HPDE6-E6E7 (cell line): ENCODE results near the gene POU2F3.
A peak's percentile ranks its signal among the peaks of the same experiment; 100 is the strongest.

Experiments used
- DNase-seq: peaks from one replicate; pipeline ENCODE4 v3.0.0; 2011; ENCODE audit warnings: missing footprints; ENCODE audit errors: extremely low spot score

The POU2F3 gene

GRCh38 chr11:120239713-120240640, at the start of gene POU2F3:
Gene POU2F3 (plus strand): TSS chr11:120240140. CDS start chr11:120240344, 204 bp downstream.
- no peak for DNase-seq

- no peak for DNase-seq
These were observed 48.9 kb upstream of the POU2F3 start for GRCh38 chr11:120191058-120191457.

- no peak for DNase-seq
These were observed 46.9 kb upstream of the POU2F3 start for GRCh38 chr11:120192831-120193625.

GRCh38 chr11:120194166-120194565, 45.8 kb upstream of the POU2F3 start:
- no peak for DNase-seq

- no peak for DNase-seq
These were observed 44.2 kb upstream of the POU2F3 start for GRCh38 chr11:120195601-120196320.

GRCh38 chr11:120196826-120197225, 43.1 kb upstream of the POU2F3 start:
- DNase-seq, result no peak

- DNase-seq, result no peak
These were observed 42.6 kb upstream of the POU2F3 start for GRCh38 chr11:120197251-120197891.

GRCh38 chr11:120197977-120198376, 42.0 kb upstream of the POU2F3 start:
- no peak for DNase-seq

GRCh38 chr11:120198403-120198786, 41.5 kb upstream of the POU2F3 start:
- no peak for DNase-seq

- DNase-seq, result no peak
These were observed 41.0 kb upstream of the POU2F3 start for GRCh38 chr11:120198787-120199469.

GRCh38 chr11:120199613-120200012, 40.3 kb upstream of the POU2F3 start:
- DNase-seq, result no peak

- DNase-seq, result no peak
These were observed 39.3 kb upstream of the POU2F3 start for GRCh38 chr11:120200677-120201076.

- no peak for DNase-seq
These were observed 38.3 kb upstream of the POU2F3 start for GRCh38 chr11:120201653-120202052.

- no peak for DNase-seq
These were observed 36.3 kb upstream of the POU2F3 start for GRCh38 chr11:120203626-120204025.

- DNase-seq, result no peak
These were observed 34.3 kb upstream of the POU2F3 start for GRCh38 chr11:120205596-120206161.

GRCh38 chr11:120207512-120207911, 32.4 kb upstream of the POU2F3 start:
- no peak for DNase-seq

GRCh38 chr11:120208001-120208441, 31.9 kb upstream of the POU2F3 start:
- no peak for DNase-seq

- DNase-seq, result peak; percentile 39
These were observed 31.2 kb upstream of the POU2F3 start for GRCh38 chr11:120208777-120209176.

GRCh38 chr11:120209746-120210625, 30.0 kb upstream of the POU2F3 start:
- DNase-seq, result no peak
